GM10847 (cell line): ENCODE measurements around the gene TLK1.
A peak's percentile ranks its signal among the peaks of the same experiment; 100 is the strongest.

Source experiments
- POLR2A ChIP-seq: IDR thresholded peaks from 2 replicates; pipeline ENCODE4 v1.6.1; 2011; ENCODE audit not compliant: insufficient read length; ENCODE audit errors: extremely low read depth

The TLK1 gene

GRCh38 chr2:170974304-170974993 is 186.2 kb downstream of the TLK1 start:
- no peak for TF ChIP-seq POLR2A

GRCh38 chr2:170973492-170974303 is 187.0 kb downstream of the TLK1 start:
- TF ChIP-seq POLR2A, result peak; percentile 35

- TF ChIP-seq POLR2A, result no peak
Measured at GRCh38 chr2:170973225-170973491, 187.5 kb downstream of the TLK1 start.

- TF ChIP-seq POLR2A, result no peak
Measured at GRCh38 chr2:170972296-170973224, 188.1 kb downstream of the TLK1 start.

- no peak for TF ChIP-seq POLR2A
Measured at GRCh38 chr2:170971071-170971470, 189.6 kb downstream of the TLK1 start.

- TF ChIP-seq POLR2A, result no peak
Measured at GRCh38 chr2:170969872-170970496, 190.7 kb downstream of the TLK1 start.

GRCh38 chr2:170969030-170969429 is 191.7 kb downstream of the TLK1 start:
- TF ChIP-seq POLR2A, result no peak

GRCh38 chr2:170968205-170969003 is 192.3 kb downstream of the TLK1 start:
- no peak for TF ChIP-seq POLR2A

GRCh38 chr2:170967553-170967952 is 193.1 kb downstream of the TLK1 start:
- no peak for TF ChIP-seq POLR2A

- no peak for TF ChIP-seq POLR2A
Measured at GRCh38 chr2:170966648-170967396, 193.9 kb downstream of the TLK1 start.

- no peak for TF ChIP-seq POLR2A
Measured at GRCh38 chr2:170965446-170966225, 195.1 kb downstream of the TLK1 start.

- no peak for TF ChIP-seq POLR2A
Measured at GRCh38 chr2:170963386-170963785, 197.3 kb downstream of the TLK1 start.

- TF ChIP-seq POLR2A, result no peak
Measured at GRCh38 chr2:170953941-170954340, 206.8 kb downstream of the TLK1 start.

GRCh38 chr2:170950221-170950761 is 210.4 kb downstream of the TLK1 start:
- no peak for TF ChIP-seq POLR2A
